Stimulated activated naive CD4-positive, alpha-beta T cell (primary cell): Measurements from ENCODE around the gene AARSD1.
"Not testable (repeated sequence)": the region's sequence is repeated elsewhere in the genome, so short reads cannot be mapped to it uniquely, and the experiment has no call there.

Source experiments
- DNase-seq, 6 experiments: peaks; one replicate each; lab custom pipeline; 2025; lab: John Stamatoyannopoulos, UW

AARSD1 gene

GRCh38 chr17:42964161-42964932 lies at the start of gene AARSD1:
Gene AARSD1 (minus strand): TSS chr17:42964454. CDS start chr17:42964440, 14 bp downstream.
- peak; percentile 83 to 89 (median 88) for DNase-seq

DNA sequence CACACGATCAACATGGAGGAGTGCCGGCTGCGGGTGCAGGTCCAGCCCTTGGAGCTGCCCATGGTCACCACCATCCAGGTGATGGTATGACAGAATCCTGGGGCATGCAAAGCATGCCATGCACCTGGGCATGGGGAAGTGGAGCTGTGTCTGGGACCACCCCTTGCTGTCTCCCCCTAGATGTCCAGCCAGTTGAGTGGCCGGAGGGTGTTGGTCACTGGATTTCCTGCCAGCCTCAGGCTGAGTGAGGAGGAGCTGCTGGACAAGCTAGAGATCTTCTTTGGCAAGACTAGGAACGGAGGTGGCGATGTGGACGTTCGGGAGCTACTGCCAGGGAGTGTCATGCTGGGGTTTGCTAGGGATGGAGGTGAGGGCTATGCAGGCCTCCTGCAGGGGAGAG lies 49.0 kb upstream of the AARSD1 start:
- no peak for DNase-seq

GRCh38 chr17:43011728-43012472 lies 47.6 kb upstream of the AARSD1 start:
- DNase-seq: no peak

GRCh38 chr17:43010667-43011308 lies 46.5 kb upstream of the AARSD1 start:
- no peak for DNase-seq

DNA sequence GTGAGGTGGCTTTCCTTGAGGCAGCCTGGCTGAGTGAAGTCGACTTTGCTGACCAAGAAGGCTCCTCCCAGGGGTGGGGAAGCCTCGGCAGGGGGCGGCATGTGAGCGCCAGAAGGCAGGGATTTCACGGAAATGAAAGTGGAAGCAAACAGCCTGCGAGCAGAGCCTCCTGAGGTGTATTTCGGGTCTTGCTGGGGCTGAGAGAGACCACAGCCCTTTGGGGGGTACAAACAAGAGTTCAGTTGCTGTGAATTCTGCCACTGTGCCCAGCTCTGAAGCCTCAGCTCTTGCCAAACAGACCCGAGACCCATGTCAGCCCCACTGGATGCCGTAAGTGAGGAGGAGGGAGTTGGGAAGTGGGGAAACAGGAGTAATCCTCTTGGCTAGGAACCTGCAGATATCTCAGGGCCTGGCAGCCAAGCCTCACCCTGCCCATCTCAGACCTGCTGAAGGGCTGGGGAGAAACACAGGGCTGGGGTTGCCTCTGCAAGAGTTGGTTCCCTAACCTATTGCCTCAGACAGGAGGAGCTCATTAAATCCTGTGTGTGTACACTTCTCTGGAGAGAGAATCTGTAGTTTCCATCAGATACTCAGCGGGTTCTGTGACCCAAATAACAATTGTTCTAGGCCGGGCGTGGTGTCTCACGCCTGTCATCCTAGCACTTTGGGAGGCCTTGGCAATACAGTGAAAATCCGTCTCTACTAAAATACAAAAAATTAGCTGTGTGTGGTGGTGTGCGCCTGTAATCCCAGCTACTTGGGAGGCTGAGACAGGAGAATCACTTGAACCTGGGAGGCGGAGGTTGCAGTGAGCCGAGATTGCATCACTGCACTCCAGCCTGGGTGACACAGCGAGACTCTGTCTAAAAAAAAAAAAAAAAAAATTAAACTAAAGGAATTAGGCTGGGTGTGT lies 42.6 kb upstream of the AARSD1 start, which contains the start of gene IFI35:
Gene IFI35, plus strand, starts transcription at position 146 of the 913 bp plus-strand sequence. Its CDS starts 164 bp downstream, at position 310.
- peak; percentile 67 to 81 (median 75) for DNase-seq

- DNase-seq: no peak
Observed at GRCh38 chr17:43003542-43004172, 39.4 kb upstream of the AARSD1 start.

GRCh38 chr17:43000894-43001293 lies 36.6 kb upstream of the AARSD1 start:
- DNase-seq: not testable (repeated sequence)

GRCh38 chr17:42999003-42999525 lies 34.8 kb upstream of the AARSD1 start:
- DNase-seq: no peak

DNA sequence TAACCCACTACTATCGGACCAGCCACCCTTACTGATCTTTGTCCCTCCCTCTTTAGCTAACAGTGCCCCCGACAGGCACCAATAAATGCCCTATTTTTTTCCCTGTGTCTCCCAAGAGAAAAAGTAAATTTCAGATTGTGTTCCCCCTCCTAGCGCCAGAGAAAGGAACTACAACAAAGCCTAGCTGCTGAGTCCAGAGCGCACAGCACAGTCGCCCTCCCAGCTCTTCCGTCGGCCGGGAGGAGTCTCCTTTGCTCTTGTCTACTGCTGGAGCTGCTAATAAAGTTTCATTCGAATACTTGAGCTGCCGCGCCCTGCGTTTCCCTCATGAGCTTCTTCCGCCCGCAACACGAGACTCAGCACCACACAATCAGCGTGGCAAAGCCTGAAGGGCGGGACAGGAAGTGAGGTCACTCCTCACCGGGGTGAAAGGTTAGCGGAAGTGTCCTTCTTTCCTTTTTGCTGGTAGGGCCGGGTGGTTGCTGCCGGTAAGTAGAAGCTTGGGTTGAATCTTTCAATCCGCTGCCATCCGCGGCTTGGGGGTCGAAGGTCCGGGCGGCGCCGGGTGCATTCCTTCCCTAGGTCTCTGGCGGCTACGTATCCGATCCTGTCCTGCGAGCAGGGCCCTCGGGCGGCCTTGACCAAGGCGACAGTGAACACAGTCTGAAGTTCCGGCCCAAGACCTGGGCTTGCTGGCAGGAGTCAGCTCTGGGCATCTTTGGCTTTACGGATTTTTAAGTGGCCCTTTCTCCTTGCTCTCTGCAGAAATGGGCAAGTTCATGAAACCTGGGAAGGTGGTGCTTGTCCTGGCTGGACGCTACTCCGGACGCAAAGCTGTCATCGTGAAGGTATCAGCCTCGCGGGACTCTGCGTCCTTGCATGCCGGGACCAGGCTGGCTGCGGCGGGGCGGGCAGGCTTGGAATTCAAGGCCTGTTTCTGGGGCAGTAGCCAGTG lies 34.0 kb upstream of the AARSD1 start, which contains the start of gene RPL27:
Gene RPL27, plus strand, starts transcription at position 436 of the 955 bp plus-strand sequence. Its CDS starts 332 bp downstream, at position 768.
- peak; percentile 92 to 99 (median 98) for DNase-seq

DNA sequence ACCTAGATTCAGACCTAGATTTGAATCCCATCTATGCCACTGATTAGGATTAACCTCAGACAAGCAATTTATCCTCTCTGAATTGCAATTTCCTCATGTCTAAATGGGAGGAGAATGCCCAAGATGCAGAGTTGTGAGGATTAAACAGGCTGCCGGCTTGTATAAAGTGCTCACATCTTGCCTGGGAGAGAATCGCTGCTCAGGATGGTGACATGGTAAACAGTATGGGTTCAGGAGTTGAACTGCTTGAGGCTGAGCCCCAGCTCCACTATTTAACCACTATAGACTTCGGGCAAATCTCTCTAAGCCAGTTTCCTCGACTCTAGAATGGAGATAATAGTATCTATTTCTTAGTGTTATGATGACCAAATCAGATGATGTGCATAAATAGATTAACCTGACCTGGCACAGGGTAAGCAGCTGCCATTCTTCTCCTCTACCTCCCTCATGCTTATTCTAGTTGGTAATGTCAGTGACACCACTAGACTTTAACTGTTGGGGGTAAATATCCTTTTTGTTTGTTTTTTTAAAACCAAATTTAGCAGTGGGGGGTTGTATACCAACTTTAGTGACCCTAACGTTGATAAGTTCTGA lies 33.2 kb upstream of the AARSD1 start:
- DNase-seq: no peak

- not testable (repeated sequence) for DNase-seq
Observed at GRCh38 chr17:42993913-42994312, 29.7 kb upstream of the AARSD1 start.

- no peak for DNase-seq
Observed at GRCh38 chr17:42992872-42993271, 28.6 kb upstream of the AARSD1 start.

- DNase-seq: no peak
Observed at GRCh38 chr17:42991471-42991870, 27.2 kb upstream of the AARSD1 start.

DNA sequence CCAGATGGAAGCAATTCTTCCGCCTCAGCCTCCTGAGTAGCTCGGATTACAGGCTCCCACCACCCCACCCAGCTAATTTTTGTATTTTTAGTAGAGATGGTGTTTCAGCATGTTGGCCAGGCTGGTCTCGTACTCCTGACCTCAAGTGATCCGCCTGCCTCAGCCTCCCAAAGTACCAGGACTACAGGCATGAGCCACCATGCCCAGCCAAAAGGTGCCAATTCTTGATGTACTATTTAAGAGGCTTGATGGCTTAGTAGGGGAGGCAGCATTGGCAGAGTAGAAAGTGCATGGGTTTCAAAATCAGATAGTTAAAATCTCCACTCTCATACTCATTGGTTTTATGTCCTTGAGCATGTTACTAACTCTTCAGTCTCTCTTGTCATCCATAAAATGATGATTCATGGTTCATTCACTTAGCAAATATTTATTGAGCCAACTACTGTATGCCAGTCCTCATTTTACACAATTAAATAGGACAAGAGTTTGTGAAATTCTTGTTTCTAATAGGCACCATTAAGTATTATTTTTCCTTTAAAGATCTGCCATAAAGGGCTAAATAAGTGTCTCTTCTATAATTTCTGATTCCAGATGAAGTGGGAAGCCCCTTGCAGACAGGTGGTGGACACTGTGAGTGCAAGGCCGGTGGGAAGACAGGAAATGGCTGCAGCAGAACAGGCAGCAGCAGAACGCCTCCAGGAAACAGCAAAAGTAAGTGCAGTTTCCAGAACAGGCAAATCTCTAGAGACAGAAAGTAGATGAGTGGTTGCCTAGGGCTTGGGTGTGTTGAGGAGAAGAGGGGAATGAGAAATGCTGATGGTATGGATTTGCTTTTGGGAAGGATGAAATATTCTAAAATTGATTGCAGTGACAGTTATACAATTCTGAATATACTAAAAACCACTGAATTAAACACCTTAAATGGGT lies 25.7 kb upstream of the AARSD1 start:
- no peak for DNase-seq

DNA sequence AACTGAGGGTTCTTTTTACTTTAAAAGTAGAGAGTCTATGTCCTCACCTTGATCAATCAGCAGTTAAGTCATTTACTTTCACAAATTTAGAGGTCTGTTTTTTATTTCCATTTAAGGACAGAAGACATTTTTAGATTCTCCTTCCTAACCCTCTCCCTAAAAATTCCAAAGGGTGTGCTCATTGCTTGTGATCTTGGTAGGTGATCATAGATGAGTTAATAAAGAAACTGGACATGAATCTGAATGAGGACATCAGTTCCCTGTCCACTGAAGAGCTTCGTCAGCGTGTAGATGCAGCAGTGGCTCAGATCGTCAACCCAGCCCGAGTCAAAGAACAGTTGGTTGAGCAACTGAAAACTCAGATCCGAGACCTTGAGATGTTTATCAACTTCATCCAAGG lies 24.9 kb upstream of the AARSD1 start:
- no peak for DNase-seq

- DNase-seq: no peak
Observed at GRCh38 chr17:42985225-42985624, 21.0 kb upstream of the AARSD1 start.

GRCh38 chr17:42982266-42982665 lies 18.0 kb upstream of the AARSD1 start:
- no peak for DNase-seq
